ENCODE results near the gene CACNA2D2.

DNA sequence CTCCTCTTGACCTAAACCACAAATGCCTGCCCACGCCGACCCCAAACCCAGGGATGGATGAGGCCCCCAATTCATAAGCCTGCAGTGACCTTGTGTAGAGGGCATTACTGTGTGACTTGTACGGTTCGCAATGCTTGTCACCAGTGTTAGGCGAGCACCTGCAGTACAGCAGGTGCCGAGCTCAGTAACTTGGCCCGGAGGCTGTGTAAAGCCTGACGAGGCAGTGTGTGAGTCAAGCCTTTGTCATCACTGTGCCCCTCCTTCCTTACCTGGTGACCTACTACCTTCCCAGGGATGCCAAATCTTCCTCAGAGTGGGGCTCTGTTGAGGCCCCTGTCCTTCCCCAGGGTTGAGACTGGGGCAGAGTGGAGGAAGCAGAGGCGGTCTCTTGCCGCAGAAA, 106.9 kb downstream of the CACNA2D2 start:
- TF ChIP-seq EP300 (IDR thresholded peaks at IDR 0.05) (no peak), POLR2A (IDR thresholded peaks at IDR 0.05) (no peak), POLR2AphosphoS5 (IDR thresholded peaks at IDR 0.05) (no peak)
- TF ChIP-seq, protein P1, sequence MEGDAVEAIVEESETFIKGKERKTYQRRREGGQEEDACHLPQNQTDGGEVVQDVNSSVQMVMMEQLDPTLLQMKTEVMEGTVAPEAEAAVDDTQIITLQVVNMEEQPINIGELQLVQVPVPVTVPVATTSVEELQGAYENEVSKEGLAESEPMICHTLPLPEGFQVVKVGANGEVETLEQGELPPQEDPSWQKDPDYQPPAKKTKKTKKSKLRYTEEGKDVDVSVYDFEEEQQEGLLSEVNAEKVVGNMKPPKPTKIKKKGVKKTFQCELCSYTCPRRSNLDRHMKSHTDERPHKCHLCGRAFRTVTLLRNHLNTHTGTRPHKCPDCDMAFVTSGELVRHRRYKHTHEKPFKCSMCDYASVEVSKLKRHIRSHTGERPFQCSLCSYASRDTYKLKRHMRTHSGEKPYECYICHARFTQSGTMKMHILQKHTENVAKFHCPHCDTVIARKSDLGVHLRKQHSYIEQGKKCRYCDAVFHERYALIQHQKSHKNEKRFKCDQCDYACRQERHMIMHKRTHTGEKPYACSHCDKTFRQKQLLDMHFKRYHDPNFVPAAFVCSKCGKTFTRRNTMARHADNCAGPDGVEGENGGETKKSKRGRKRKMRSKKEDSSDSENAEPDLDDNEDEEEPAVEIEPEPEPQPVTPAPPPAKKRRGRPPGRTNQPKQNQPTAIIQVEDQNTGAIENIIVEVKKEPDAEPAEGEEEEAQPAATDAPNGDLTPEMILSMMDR (IDR thresholded peaks at IDR 0.05) = no peak
